Fibroblast of lung (primary cell): ENCODE data around the gene SDCBP2.

Experiments used
- CTCF ChIP-seq, 2 donors: IDR thresholded peaks in 1 of 2; conservative IDR thresholded peaks in 1 of 2; 1 replicate in 1 of 2; 2 replicates in 1 of 2; pipeline ENCODE4 v1.5.1; 2011 to 2012; ENCODE audit warnings: low read length in 2 of 2, control low read depth in 1 of 2, inconsistent platforms in 1 of 2, low read depth in 1 of 2, mild to moderate bottlenecking in 1 of 2
- EZH2 ChIP-seq: IDR thresholded peaks from 2 replicates; pipeline ENCODE4 v1.5.1; 2012; ENCODE audit warnings: low read length, control low read depth, mild to moderate bottlenecking; ENCODE audit errors: missing control alignments

- TF ChIP-seq CTCF (conservative IDR thresholded peaks at IDR 0.05 in 1 of 2, IDR thresholded peaks at IDR 0.05 in 1 of 2; ENCODE audit: low read depth in 1 of 2, low read length in 2 of 2) (no peak), EZH2 (no peak)
Observed at GRCh38 chr20:1322511-1323245, 6.3 kb downstream of the SDCBP2 start.
